Thyroid gland (tissue), 4 donors: ENCODE results near the gene SLC50A1. TPM values are rescaled to one million over a fixed set of nuclear protein-coding genes. Genes with fewer than 3 reads are reported as not detected.
"Not testable (repeated sequence)": the region's sequence is repeated elsewhere in the genome, so short reads cannot be mapped to it uniquely, and the experiment has no call there.

ENCODE experiments used
- DNase-seq, 2 donors: peaks; one replicate each; pipeline ENCODE4 v3.0.0-alpha.2; 2019
- H3K27ac ChIP-seq, 3 donors: fragments of 200-600 bp; sonication (generic); 1 replicate in 2 of 3; 2 replicates in 1 of 3; pipeline ENCODE4 v1.5.1; 2016 to 2019; ENCODE audit warnings: mild to moderate bottlenecking in 1 of 3, moderate library complexity in 1 of 3
- H3K27me3 ChIP-seq: fragments of 200-600 bp; sonication (generic); one replicate; pipeline ENCODE4 v1.5.1; 2019
- H3K36me3 ChIP-seq, 2 donors: fragments of 200-600 bp; sonication (generic); one replicate each; pipeline ENCODE4 v1.5.1; 2016 to 2019
- H3K4me1 ChIP-seq, 2 donors: fragments of 200-600 bp; sonication (generic); one replicate each; pipeline ENCODE4 v1.5.1; 2017 to 2019
- H3K4me3 ChIP-seq, 3 donors: fragments of 200-600 bp; sonication (generic); replicated peaks in 1 of 3; 1 replicate in 2 of 3; 2 replicates in 1 of 3; pipeline ENCODE4 v1.5.1; 2016; ENCODE audit warnings: mild to moderate bottlenecking in 1 of 3
- H3K9me3 ChIP-seq: fragments of 200-600 bp; sonication (generic); one replicate; pipeline ENCODE4 v1.5.1; 2017
- POLR2A ChIP-seq, 2 donors: fragments of 450-650 bp; IDR thresholded peaks; one replicate each; pipeline ENCODE4 v1.6.1; 2017; ENCODE audit warnings: antibody characterized with exemption in 2 of 2, mild to moderate bottlenecking in 2 of 2, moderate library complexity in 1 of 2
- WGBS, 2 donors: methylation state at CpG; one replicate each; pipeline ENCODE4 v1.1.5; 2017; 5-methylcytosine and 5-hydroxymethylcytosine counted together
- intact Hi-C: fragments of 100-400 bp; cut with DNase I; formaldehyde crosslinking; loops from one replicate; pipeline ENCODE4 v1.15.1; 2023
- total RNA-seq, 4 donors: library from RNA; depleted of rRNA; stranded (reverse); fragments of >200 nt; gene quantifications; one replicate each; pipeline ENCODE4 v1.2.3, GENCODE V29; 2016
- TF ChIP-seq, protein P1 (sequence below), 6 experiments: fragments of 200-600 bp in 3 of 6; fragments of 450-650 bp in 3 of 6; sonication (generic) in 3 of 6; IDR thresholded peaks; one replicate each; pipeline ENCODE4 v1.5.1; 2016 to 2019; ENCODE audit warnings: antibody characterized with exemption in 6 of 6, mild to moderate bottlenecking in 2 of 6, inconsistent platforms in 1 of 6, moderate library complexity in 1 of 6

Gene SLC50A1
- total RNA-seq, 4 donors from 2014 or later: 30.9 to 42.2 (median 32.7) TPM

GRCh38 chr1:155145491-155145890, 9.8 kb downstream of the SLC50A1 start:
- intact Hi-C loops: no loop called here
- 78 to 82% methylated on average over 3 of the region's 3 CpGs for WGBS, 2 donors
- no peak overlapping the region for H3K4me3 ChIP-seq
- H3K27me3 ChIP-seq: no peaks in the 10 kb centered on the region
- H3K4me1 ChIP-seq: no peaks in the 10 kb centered on the region
- H3K27ac ChIP-seq: no peak overlapping the region
- no peak for TF ChIP-seq POLR2A (IDR thresholded peaks at IDR 0.05)
- TF ChIP-seq, protein P1, sequence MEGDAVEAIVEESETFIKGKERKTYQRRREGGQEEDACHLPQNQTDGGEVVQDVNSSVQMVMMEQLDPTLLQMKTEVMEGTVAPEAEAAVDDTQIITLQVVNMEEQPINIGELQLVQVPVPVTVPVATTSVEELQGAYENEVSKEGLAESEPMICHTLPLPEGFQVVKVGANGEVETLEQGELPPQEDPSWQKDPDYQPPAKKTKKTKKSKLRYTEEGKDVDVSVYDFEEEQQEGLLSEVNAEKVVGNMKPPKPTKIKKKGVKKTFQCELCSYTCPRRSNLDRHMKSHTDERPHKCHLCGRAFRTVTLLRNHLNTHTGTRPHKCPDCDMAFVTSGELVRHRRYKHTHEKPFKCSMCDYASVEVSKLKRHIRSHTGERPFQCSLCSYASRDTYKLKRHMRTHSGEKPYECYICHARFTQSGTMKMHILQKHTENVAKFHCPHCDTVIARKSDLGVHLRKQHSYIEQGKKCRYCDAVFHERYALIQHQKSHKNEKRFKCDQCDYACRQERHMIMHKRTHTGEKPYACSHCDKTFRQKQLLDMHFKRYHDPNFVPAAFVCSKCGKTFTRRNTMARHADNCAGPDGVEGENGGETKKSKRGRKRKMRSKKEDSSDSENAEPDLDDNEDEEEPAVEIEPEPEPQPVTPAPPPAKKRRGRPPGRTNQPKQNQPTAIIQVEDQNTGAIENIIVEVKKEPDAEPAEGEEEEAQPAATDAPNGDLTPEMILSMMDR (IDR thresholded peaks at IDR 0.05): no peak
- no peak for DNase-seq
- H3K36me3 ChIP-seq: no peaks in the 10 kb centered on the region
- H3K9me3 ChIP-seq: no peaks in the 10 kb centered on the region

- 67 to 77% methylated on average over 3 of the region's 3 CpGs for WGBS, 2 donors
- DNase-seq, H3K9me3 ChIP-seq, H3K27me3 ChIP-seq, H3K36me3 ChIP-seq, H3K27ac ChIP-seq, H3K4me3 ChIP-seq, H3K4me1 ChIP-seq: not testable (repeated sequence)
- intact Hi-C loops: loop anchor here (5.0 kb wide), 1 partner anchor 49 kb away; no protein-coding TSS in a partner anchor
Measured at GRCh38 chr1:155155996-155156643, 20.5 kb downstream of the SLC50A1 start.

DNA sequence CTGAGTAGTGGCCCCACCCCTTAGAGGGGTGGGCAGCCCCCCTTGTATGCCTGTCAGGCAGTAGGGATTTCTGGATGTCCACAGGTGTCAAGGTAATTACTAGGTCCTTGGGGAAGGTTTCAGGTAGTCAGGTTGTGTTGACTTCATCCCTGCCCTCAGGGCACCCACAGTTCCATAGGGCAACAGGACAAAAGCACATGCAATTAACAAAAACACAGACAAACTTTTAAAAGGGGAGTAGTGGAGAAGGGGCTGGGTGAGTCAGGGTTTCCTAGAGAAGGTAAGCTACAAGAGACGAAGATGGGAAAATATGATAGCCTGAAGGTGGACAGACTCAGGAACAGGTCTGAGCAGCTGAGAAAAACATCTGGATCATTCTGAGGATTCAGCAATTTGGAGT, 23.3 kb downstream of the SLC50A1 start:
- TF ChIP-seq, protein P1 (IDR thresholded peaks at IDR 0.05): no peak
- WGBS, 2 donors: 84 to 87% methylated on average over 1 of the region's 1 CpG
- H3K4me1 ChIP-seq: no peaks in the 10 kb centered on the region
- no peaks in the 10 kb centered on the region for H3K9me3 ChIP-seq
- no peak overlapping the region for H3K4me3 ChIP-seq
- H3K36me3 ChIP-seq: no peaks in the 10 kb centered on the region
- intact Hi-C loops: loop anchor here (5.0 kb wide), 1 partner anchor 52 kb away; no protein-coding TSS in a partner anchor
- no peak for DNase-seq
- H3K27me3 ChIP-seq: no peaks in the 10 kb centered on the region
- no peak overlapping the region for H3K27ac ChIP-seq

- no peaks in the 10 kb centered on the region for H3K4me1 ChIP-seq
- no peaks in the 10 kb centered on the region for H3K36me3 ChIP-seq
- H3K4me3 ChIP-seq: no peak overlapping the region
- no peaks in the 10 kb centered on the region for H3K9me3 ChIP-seq
- 84% methylated on average over 8 of the region's 8 CpGs for WGBS, 2 donors
- H3K27me3 ChIP-seq: no peaks in the 10 kb centered on the region
- TF ChIP-seq POLR2A (IDR thresholded peaks at IDR 0.05): no peak
- TF ChIP-seq, protein P1 (IDR thresholded peaks at IDR 0.05): no peak
- intact Hi-C loops: no loop called here
- no peak overlapping the region for H3K27ac ChIP-seq
- no peak for DNase-seq
Measured at GRCh38 chr1:155160128-155160527, 24.5 kb downstream of the SLC50A1 start.

GRCh38 chr1:155162631-155163030, 27.0 kb downstream of the SLC50A1 start:
- 92 to 97% methylated on average over 6 of the region's 6 CpGs for WGBS, 2 donors
- intact Hi-C loops, H3K36me3 ChIP-seq, H3K27ac ChIP-seq, H3K4me3 ChIP-seq, H3K9me3 ChIP-seq, DNase-seq, H3K27me3 ChIP-seq: not testable (repeated sequence)
- H3K4me1 ChIP-seq: peaks cover 0 to 11% of the 10 kb centered on the region in 2 donors

DNA sequence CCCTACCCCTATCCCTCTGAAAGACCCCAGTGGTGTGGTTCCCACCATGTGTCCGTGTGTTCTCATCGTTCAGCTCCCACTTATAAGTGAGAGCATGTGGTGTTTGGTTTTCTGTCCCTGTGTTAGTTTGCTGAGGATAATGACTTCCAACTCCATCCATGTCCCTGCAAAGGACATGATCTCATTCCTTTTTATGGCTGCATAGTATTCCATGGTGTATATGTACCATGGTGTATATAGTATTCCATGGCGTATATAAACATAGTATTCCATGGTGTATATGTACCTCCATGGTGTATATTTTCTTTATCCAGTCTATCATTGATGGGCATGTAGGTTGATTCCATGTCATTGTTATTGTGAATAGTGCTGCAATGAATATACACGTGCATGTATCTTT, 28.1 kb downstream of the SLC50A1 start:
- H3K27me3 ChIP-seq, H3K4me3 ChIP-seq, H3K36me3 ChIP-seq, H3K9me3 ChIP-seq, intact Hi-C loops, DNase-seq, H3K27ac ChIP-seq: not testable (repeated sequence)
- 95% methylated on average over 4 of the region's 4 CpGs for WGBS, 2 donors
- peaks cover 0 to 12% of the 10 kb centered on the region in 2 donors for H3K4me1 ChIP-seq

DNA sequence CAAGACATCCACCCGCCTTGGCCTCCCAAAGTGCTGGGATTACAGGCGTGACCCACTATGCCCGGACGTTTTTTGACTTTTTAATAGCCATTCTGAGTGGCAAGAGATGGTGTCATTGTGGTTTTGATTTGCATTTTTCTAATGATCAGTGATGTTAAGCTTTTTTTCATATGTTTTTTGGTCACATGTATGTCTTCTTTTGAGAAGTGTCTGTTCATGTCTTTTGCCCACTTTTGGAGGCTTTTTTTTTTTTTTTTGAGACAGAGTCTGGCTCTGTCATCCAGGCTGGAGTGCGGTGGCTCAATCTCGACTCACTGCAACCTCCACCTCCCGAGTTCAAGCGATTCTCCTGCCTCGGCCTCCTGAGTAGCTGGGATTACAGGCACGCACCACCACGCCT, 29.0 kb downstream of the SLC50A1 start:
- not testable (repeated sequence) for H3K27ac ChIP-seq, H3K27me3 ChIP-seq, H3K4me3 ChIP-seq, H3K9me3 ChIP-seq, DNase-seq, H3K36me3 ChIP-seq
- peaks cover 0 to 12% of the 10 kb centered on the region in 2 donors for H3K4me1 ChIP-seq
- 92 to 93% methylated on average over 11 of the region's 11 CpGs for whole genome bisulfite sequencing, 2 donors
- intact Hi-C loops: loop anchor here (5.0 kb wide), 1 partner anchor 32 kb away; no protein-coding TSS in a partner anchor
